HG03159 (cell line): ENCODE data around the gene NANOS3.

ENCODE experiments used
- ATAC-seq: cut with Tn5 transposase; IDR thresholded peaks from one replicate; pipeline ENCODE4 v1.9.1; 2021; ENCODE audit warnings: mild to moderate bottlenecking, moderate library complexity; ENCODE audit not compliant: unreplicated experiment

NANOS3 gene

DNA sequence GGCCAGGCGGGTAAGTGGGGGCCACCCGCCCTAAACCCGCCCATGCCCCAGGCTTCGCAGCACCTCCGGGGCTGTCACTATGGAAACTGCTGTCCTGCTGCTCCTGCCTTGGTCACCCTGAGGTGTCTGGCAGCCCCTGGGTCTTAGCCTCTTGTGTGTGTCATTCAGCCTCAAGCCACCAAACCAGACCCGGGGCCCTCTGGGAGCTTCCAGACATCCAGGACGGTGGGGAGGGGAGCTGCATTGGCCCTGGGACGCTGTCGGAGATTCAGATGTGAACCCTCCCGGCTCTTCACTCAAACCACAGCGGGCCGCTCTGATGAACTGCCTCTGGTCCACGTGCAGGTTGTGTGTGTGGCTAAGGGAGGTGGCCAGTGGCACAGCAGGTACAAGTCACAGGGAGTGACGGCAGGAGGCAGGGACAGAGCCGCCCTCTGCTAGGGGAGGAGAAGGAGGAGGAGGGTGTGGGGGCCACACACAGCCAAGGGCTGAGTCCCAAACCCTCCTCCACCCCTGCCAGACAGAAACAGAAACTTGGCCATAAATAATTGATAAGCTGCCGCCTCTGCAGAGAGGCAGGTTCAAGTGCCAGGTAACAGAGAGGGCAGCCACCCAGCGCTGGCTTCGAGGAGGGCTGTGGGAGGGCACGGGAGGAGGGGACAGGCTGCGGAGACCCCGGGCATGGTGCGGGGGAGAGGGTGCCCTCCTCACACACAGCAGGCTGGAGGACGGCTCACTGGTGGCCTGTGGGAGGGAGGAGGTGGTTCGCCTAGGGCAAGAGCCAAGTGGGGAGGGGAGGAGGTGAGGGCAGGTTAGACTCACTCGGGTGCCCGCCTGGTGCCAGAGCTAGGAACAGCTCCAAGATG lies 8.0 kb downstream of the NANOS3 start:
- no peak for ATAC-seq

DNA sequence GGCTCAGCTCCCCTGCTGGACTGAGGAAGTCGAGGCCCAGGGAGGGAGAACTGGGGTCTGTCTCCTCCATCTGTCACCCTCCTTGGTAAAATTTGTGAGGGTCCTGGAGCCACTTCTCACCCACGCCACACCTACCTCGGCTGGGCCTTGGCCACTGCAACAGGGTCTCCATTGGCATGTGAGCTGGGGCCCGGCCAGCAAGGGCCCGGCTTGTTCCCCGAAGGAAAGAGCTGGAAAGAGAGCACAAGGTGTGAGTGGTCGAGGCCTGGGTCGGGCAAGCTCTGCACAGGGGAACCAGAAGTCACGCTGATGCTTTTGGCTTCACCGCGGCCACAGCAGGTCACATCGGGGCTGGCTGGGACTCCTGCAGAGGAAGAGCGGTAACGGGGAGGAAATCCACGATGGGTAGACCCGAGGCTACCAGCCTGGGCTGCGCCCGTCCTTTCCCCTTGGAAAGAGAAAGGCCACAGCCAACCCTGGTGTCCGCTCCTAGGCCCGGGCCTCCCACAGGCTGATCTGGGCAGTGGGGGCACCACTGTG lies 9.0 kb downstream of the NANOS3 start:
- ATAC-seq, result no peak

DNA sequence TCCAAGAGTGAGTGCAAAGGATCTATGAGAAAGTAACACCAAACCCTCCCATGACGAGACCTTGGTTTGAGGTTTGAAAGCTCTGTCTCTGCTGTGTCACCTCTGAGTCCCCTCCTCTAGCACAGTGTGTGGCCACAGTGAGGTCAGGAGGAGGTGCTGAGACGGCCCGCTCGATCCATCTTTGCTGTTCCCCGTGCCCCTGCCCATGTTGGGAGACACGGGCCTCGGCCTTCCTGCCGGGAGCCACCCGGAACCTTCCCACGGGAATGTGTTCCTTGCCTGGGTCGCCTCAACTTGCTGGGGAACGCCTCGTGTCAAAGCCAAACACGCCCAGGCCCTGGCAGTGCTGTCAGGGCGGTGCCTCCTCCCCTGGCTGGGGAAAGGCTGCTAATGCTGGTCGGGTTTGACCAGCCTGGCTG lies 10.1 kb downstream of the NANOS3 start:
- no peak for ATAC-seq

DNA sequence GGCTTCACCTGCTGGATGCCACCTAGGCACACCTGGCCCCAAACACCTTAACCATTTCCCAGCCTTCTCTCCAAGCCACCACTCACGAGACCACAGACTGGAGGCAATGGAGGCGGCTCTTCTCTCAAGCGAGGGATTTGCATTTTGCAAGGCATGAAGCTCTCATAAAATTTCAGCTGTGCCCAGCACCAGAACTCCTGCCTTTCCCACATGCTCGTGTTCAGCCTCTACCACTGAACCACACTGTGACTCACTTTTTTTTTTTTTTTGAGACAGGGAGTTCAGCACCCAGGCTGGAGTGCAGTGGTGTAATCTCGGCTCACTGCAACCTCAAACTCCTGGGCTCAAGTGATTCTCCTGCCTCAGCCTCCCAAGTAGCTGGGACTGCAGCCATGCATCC lies 10.6 kb downstream of the NANOS3 start:
- no peak for ATAC-seq

- no peak for ATAC-seq
Measured at GRCh38 chr19:13888281-13888680, 11.3 kb downstream of the NANOS3 start.

- no peak for ATAC-seq
Measured at GRCh38 chr19:13890136-13890535, 13.2 kb downstream of the NANOS3 start.

- no peak for ATAC-seq
Measured at GRCh38 chr19:13892870-13893269, 15.9 kb downstream of the NANOS3 start.

DNA sequence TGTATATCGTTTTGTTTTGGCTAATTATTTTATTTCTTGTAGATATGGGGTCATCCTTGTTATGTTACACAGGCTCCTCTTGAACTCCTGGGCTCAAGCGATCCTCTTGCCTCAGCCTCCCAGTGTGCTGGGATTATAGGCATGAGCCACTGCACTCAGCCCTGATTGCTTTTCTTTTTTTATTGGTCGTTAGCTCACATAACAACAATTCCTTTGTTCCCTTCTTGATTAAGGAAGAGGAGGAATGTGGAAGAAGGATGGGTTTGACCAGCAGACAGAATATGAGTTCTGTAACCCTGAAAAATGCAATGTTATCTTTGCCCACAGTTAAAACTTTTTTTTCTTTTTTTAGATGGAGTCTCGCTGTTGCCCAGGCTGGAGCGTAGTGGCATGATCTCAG lies 17.6 kb downstream of the NANOS3 start:
- no peak for ATAC-seq

- no peak for ATAC-seq
Measured at GRCh38 chr19:13896227-13896626, 19.3 kb downstream of the NANOS3 start.

GRCh38 chr19:13899393-13899792 lies 22.5 kb downstream of the NANOS3 start:
- ATAC-seq, result no peak

- ATAC-seq, result no peak
Measured at GRCh38 chr19:13899912-13900584, 23.1 kb downstream of the NANOS3 start.

DNA sequence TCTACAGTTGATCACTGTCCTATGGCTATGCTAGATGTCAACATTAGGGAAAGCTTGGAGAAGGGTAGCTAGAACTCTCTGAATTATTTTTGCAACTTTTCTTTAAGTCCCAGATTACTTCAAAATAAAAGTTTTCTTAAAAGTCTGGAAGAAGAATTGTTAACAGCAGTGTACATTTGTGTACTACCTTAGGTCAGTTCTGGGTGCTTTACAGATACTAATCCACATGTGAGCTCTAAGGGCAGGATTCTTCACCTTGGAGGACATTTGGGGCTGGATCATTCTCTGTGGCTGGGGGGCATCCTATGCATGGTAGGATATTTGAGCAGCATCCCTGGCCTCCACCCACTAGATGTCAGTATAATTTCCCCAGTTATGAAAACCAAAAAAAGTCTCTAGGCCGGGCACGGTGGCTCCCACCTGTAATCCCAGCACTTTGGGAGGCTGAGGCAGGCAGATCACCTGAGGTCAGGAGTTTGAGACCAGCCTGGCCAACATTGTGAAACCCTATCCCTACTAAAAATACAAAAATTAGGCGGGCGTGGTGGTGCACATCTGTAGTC lies 26.1 kb downstream of the NANOS3 start:
- no peak for ATAC-seq

GRCh38 chr19:13905634-13906520 lies 28.9 kb downstream of the NANOS3 start, which contains the start of the genes BRME1 and CC2D1A:
TSS of gene BRME1 (minus strand) at chr19:13906117. CDS start at chr19:13904892, 1,225 bp downstream.
TSS of gene CC2D1A (plus strand) at chr19:13906201. CDS start at chr19:13906442, 241 bp downstream.
- ATAC-seq, result peak; percentile 88

DNA sequence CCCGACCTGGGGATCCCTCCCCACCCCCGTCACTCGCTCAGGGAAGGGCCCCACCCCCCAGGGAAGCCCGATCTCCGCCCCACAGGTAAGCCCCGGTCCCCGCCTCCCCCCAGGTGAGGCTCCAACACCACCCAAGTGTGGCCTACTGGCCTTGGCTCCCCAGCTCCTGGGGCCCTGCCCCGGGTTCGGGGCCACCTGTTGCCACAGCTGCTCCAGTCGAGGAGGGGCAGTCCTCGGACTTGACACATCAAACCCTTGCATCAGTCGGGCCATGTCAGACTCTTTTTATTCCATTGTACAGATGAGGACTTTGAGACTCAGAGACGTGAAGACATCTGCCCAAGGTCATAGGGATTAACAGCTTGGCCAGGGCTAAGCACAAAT lies 29.6 kb downstream of the NANOS3 start:
- ATAC-seq, result peak; percentile 24

DNA sequence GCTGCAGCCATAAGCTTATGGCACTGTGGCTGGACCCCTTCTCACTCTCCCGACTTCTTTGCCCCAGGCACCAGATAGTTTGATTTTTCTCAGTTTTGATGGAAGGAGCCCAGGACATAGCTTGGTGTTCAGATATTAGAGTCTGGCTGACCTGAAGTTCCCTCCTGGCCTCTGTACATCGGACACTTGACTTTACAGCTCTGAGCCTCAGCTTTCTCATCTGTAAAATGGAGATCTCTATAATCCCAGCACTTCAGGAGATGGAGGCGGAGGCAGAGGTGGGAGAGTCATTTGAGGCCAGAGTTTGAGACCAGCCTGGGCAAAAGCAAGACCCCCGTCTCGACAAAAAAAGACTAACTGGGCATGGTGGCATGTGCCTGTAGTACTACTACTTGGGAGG lies 30.0 kb downstream of the NANOS3 start:
- ATAC-seq, result no peak

GRCh38 chr19:13908674-13909073 lies 31.7 kb downstream of the NANOS3 start:
- ATAC-seq, result no peak

DNA sequence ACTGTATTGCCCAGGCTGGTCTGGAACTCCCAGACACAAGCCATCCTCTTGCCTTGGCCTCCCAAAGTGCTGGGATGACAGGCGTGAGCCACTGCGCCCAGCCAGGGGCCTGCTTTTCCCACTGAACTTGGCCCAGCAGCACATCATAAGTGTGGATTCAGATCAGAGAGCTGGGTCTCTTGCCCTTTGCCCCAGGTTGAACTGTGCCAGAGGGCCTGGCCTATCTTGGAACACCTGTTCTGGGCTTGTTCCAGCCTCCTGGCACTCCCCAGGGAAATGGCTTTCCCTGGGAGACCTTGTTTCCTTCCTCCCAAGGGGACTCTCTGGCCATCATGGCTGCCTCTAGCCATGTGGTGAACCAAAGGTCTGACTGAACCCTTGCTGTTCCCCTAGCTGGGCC lies 32.5 kb downstream of the NANOS3 start:
- ATAC-seq, result no peak

DNA sequence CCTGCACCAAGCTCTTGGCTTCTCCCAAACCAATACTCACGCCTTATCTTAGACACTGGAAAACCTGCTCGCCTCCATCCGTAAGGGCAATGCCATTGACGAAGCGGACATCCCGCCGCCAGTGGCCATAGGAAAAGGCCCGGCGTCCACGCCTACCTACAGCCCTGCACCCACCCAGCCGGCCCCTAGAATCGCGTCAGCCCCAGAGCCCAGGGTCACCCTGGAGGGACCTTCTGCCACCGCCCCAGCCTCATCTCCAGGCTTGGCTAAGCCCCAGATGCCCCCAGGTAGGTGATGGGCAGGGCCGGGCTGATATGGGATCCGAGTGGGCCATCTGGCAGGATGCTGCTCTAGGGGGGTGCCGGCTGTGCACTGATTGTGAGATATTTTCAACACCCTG lies 36.4 kb downstream of the NANOS3 start:
- no peak for ATAC-seq

- no peak for ATAC-seq
Measured at GRCh38 chr19:13914777-13915176, 37.8 kb downstream of the NANOS3 start.

DNA sequence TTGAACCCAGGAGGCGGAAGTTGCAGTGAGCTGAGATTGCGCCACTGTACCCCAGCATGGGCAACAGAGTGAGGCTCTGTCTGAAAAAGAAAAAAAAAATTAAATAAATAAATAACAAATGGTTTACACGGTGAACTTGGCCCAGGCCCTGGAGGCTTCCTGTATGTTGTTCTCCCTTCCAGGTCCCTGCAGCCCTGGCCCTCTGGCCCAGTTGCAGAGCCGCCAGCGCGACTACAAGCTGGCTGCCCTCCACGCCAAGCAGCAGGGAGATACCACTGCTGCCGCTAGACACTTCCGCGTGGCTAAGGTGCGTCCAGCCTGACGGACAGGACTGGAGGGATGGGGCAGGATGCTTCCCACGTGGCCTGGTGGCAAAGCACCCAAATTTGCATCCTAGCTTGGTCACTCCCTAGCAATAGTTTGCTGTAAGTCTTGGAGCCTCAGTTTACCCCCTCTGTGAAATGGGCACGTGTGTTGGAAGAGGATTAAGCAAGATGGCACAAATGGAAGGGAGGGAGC lies 41.0 kb downstream of the NANOS3 start:
- ATAC-seq, result no peak
